HFF-Myc (cell line): ENCODE measurements around the gene RGS9BP.
A peak's percentile ranks its signal among the peaks of the same experiment; 100 is the strongest.

Experiments used
- DNase-seq: peaks from one replicate; pipeline ENCODE4 v3.0.0-alpha.2; 2011; ENCODE audit warnings: low read depth; ENCODE audit errors: extremely low read depth
- H3K4me3 ChIP-seq: replicated peaks from 2 replicates; pipeline ENCODE4 v1.5.1; 2011; ENCODE audit warnings: low read depth, mild to moderate bottlenecking, control low read depth, low read length
- CTCF ChIP-seq: IDR thresholded peaks from 2 replicates; pipeline ENCODE4 v1.5.1; 2012; ENCODE audit warnings: mild to moderate bottlenecking, low read depth, low read length, control low read depth; ENCODE audit errors: missing control alignments

RGS9BP gene

GRCh38 chr19:32674931-32675719 is 523 bp upstream of the RGS9BP start, which contains the start of gene ANKRD27:
Gene ANKRD27, minus strand, starts transcription at chr19:32675180. Its CDS starts 16,165 bp downstream, at chr19:32659015.
- H3K4me3 ChIP-seq = peak within 1 kb of the TSS; percentile 76
- TF ChIP-seq CTCF = no peak

DNA sequence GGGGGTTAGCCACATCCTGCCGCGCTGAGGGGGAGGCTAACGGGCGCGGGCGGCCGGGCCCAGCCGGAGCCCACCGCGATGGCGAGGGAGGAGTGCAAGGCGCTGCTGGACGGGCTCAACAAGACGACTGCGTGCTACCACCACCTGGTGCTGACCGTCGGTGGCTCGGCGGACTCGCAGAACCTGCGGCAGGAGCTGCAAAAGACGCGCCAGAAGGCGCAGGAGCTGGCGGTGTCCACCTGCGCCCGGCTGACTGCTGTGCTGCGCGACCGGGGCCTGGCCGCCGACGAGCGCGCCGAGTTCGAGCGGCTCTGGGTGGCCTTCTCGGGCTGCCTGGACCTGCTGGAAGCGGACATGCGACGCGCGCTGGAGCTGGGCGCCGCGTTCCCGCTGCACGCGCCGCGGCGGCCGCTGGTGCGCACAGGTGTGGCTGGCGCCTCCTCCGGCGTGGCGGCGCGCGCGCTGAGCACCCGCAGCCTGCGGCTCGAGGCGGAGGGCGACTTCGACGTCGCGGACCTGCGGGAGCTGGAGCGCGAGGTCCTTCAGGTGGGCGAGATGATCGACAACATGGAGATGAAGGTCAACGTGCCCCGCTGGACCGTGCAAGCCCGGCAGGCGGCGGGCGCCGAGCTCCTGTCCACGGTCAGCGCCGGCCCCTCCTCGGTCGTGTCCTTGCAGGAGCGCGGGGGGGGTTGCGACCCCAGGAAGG is 692 bp downstream of the RGS9BP start:
- no peak for TF ChIP-seq CTCF
- DNase-seq = no peak
- H3K4me3 ChIP-seq = peak overlapping the region; percentile 76

More at GRCh38 chr19:32674931-32675719, 523 bp upstream of the RGS9BP start, which contains the start of gene ANKRD27:
- peak; percentile 90 for DNase-seq

DNA sequence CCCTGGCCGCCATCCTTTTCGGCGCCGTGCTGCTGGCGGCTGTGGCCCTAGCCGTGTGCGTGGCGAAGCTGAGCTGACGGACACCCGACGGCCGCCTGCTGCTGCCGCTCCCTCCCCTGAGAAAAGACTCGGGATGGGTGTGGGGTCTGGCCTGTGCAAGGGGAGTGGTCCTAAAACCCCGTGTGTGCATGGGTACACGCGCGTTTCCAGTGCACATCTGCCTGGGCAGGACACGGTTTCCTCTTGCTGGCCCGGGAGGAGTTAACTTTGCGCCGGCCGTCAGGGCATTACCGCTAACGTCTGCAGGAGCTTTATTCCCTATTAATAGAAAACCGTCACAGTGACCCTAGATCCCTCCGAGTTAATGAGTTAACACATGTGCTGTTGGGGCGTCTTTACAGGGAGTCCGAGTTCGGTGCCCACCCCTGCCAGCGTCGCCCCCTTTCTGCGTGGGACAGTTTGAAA is 1.3 kb downstream of the RGS9BP start:
- no peak for TF ChIP-seq CTCF
- no peak for DNase-seq
- H3K4me3 ChIP-seq = no peak overlapping the region

- no peak for DNase-seq
- H3K4me3 ChIP-seq = no peak overlapping the region
- no peak for TF ChIP-seq CTCF
Measured at GRCh38 chr19:32677657-32678056, 2.0 kb downstream of the RGS9BP start.

DNA sequence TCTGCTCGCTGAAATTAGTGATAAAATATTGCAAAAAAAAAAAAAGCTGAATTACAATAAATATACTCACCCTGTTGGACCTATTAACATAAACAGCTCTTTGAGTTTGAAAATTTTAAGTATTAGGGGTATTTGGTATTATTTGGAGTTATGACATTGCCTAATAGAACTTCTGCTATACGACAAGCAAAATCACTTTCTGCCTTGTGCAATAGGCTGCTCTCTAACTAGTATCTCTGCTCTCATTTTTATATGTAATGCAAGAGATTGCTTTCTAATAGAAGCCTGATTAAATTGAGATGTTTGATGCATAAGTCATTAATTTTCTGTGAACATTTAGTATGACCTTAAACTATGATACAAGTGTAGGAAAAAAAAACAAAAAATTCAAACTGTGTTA is 5.3 kb downstream of the RGS9BP start:
- no peak for TF ChIP-seq CTCF
- no peak for DNase-seq
- no peak overlapping the region for H3K4me3 ChIP-seq

- no peak for DNase-seq
- no peak for TF ChIP-seq CTCF
- no peak overlapping the region for H3K4me3 ChIP-seq
Measured at GRCh38 chr19:32682317-32682716, 6.7 kb downstream of the RGS9BP start.
